Embryonic facial prominence (tissue), 1 donor: ENCODE data around the gene GALNT9.
"Not testable (repeated sequence)": the region's sequence is repeated elsewhere in the genome, so short reads cannot be mapped to it uniquely, and the experiment has no call there.

Experiments
- DNase-seq: peaks from one replicate; pipeline ENCODE4 v3.0.0-alpha.2; 2016; ENCODE audit errors: extremely low spot score

The GALNT9 gene

GRCh38 chr12:132197581-132198354 lies 131.6 kb downstream of the GALNT9 start:
- DNase-seq = no peak

DNA sequence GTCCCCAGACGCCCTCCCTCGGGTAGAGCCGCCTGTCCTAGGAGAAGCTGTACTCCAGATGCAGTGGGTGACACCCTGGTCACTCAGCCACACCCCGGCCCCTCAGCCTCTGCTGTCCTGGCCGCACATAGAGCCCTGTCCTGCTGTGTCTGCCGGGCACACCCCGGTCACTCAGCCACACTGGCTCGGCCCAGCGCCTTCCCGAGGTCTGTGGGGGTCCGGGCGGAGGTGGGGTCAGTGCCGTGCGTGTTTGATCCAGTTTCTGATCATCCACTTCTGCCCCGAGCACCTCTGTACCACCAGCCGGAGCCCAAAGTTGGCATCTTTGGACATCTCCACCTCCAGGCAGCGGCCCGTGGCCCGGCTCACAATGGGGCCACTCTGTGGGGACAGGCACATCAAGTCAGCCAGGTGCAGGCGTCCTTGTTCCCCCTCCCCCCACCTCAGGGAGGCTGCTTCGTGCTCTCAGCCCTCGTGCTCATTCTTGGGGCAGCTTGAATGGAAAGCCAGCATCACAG lies 132.5 kb downstream of the GALNT9 start:
- DNase-seq = no peak

DNA sequence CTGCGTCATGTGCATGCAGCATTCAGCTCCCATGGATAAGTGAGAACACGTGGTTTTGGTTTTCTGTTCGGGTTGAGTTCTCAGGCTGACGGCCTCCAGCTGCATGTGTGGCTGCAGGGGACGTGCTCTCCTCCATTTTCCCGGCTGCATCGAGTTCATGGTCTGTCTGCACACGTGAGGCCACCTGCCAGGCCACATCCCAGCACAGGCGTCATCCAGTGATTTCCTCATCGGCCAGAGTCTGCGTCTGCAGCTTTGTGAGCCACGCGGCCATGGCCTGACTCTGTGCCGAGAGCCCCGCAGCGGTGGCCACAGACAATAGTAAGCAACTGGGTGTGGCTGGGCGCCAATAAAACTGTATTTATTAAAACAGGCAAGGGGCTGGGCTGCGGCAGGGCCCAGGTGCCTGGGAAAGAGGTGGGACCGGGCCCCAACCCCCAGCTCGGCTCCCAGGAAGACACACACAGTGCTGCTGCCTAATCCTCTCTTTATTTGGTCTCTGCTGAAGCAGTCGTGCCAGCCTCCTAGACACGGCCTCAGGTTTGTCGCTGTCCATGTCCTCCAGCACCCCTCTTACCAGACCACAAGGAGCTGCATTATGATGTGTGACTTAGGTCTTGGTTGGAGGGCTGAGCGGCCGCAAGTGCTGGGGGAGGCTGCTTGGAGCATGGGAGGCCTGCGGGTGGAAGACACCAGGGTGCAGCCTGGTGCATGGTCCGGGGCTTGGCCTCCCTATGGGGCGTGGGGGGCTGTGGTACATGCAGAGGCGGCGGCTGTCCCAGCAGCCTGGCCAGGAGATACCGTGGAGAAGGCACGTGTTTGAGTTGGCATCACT lies 133.1 kb downstream of the GALNT9 start:
- no peak for DNase-seq

DNA sequence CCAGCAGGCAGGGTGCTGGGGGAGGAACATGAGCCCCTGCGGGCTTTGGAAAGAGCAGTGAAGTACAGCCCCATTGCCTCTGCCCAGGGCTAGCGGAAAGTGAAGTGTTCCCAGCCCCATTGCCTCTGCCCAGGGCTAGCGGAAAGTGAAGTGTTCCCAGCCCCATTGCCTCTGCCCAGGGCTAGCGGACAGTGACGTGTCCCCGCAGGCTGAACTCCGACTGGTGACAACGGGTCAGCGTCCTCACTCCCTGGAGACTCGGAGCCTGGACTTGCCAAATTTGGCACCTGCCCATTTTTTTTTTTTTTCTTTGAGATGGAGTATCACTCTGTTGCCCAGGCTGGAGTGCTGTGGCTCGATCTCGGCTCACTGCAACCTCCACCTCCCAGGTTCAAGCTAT lies 134.1 kb downstream of the GALNT9 start:
- not testable (repeated sequence) for DNase-seq

DNA sequence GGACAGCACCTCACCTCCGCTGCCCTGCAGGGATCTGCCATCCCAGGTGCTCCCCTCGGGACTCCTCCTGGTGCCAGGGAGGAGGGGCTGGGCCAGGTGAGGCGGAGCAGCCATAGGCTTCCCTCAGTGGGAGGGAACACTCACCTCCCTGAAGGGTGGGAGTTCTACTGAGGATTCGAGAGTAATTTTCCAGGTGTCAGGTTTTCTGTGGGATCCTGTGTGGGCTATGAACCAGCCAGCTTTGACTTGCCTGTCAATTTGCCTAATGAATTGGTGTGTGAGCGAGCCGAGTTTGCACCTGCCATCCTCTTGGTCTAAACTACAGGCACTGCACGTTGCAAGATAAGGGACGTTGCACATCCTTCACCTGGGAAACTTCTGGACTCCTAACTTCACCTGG lies 134.8 kb downstream of the GALNT9 start:
- no peak for DNase-seq

DNA sequence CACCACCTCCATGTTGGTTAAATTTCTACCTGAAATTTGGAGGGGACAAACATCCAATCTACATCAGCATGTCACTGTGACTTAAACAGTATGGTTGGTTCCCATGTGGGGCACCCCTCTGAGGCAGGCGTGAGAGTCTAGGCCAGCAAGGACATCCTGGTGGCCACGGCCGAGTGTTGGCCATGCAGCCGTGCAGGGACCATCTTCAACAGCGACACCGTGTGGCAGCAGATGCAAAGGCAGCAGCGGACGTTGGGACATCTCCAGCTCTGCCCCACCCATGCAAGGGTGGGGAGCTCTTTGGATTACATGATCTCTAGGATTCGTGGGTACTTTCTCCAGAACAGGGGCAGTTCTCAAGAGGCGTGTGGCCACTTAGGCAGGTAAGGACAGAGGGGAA lies 135.3 kb downstream of the GALNT9 start:
- no peak for DNase-seq

DNA sequence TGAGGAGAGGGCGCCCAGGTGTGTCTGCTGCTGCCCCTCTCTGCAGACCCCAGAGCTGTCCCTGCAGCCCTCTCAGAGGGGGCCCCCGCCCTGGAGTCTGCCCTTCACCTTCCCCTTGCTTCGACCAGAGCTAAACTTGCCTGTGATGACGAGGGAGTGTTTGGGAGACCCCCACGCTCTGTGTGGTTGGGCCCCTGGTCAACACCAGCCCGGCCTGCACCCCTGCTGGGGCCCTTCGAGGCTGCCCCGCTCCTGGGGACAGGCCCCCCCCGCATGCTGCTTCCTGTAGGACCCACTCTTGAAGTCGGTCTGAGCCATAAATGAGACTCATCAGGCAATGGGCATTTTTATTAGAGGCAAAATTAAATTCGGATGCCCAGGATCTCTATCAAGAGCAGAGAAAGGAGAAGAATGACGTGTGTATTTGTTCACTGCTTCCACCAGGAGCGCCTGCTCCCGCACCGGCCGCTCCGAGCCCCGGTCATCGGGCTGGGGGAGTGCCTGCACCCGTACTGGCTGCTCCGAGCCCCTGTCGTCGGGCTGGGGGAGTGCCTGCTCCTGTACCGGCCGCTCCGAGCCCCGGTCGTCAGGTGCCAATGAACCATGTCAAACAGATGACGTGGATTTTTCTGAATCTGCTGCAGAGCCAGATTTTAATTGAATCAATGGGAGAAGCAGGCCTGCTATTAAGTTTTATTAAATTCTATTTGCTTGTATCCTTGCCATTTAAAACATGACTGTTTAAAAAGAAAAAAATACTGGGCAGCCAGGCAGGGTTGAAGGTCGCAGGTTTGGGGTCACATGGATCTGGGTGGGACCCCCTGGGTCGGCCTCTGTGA lies 137.5 kb downstream of the GALNT9 start:
- no peak for DNase-seq

- DNase-seq = no peak
Observed at GRCh38 chr12:132190834-132191500, 138.4 kb downstream of the GALNT9 start.

GRCh38 chr12:132190012-132190755 lies 139.2 kb downstream of the GALNT9 start:
- DNase-seq = no peak

DNA sequence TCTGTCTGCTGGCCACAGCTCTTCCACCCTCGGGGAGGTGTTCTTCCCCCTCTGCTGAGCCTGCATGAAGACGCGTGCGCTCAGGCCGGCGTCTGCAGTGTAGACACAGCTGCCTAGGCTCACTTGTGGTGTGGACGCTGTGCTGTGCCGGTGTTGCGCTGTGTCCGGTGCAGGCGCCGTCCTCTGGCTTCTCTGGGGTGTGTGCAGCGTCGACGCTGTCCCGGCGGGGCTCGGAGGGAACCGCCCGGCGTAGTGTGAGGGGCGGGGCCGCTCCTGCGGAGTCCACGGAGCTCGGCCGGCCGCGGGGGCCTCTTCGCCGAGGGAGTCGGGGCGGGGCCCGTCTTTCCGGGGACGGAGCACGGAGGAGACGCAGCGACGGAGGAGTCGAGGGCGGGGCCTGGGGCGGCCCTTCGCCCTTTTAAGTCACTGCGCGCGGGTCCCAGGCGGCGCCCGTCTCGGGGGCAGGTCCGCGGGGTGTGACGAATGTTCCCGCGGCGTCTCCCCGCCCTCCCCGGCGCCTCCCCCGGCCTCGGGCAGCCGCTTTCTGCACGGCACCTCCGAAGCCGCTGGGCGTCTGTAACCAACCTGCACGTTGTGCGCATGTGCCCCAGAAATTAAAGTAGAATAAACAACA lies 139.9 kb downstream of the GALNT9 start:
- DNase-seq = peak; percentile 27

GRCh38 chr12:132188916-132189325 lies 140.5 kb downstream of the GALNT9 start:
- no peak for DNase-seq

DNA sequence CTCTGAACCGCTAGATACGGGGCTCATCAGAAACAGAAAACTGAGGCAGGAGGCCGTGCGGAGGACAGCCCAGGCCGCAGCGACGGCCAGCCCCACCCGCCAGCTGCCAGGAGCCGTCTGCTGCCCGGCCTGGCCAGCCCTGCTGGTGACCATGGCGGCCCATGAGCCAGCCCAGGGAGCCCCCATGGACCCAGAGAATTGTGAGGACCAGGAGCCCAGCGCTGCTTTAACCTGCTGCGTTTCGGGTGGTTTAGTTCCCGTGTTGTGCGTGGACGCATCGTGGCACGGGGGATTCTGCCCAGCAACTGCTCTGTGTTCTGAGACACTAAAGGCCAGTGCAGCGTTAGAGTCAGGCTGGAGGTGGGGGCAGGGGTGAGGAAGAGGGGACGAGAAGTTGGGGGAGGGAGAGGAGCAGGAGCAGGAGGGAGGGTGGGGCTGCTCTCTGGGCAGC lies 140.9 kb downstream of the GALNT9 start:
- no peak for DNase-seq

- DNase-seq = no peak
Observed at GRCh38 chr12:132187646-132188450, 141.5 kb downstream of the GALNT9 start.

- no peak for DNase-seq
Observed at GRCh38 chr12:132186857-132187620, 142.3 kb downstream of the GALNT9 start.

GRCh38 chr12:132186208-132186856 lies 143.1 kb downstream of the GALNT9 start:
- no peak for DNase-seq

- DNase-seq = no peak
Observed at GRCh38 chr12:132185705-132186104, 143.7 kb downstream of the GALNT9 start.

- no peak for DNase-seq
Observed at GRCh38 chr12:132182711-132183365, 146.6 kb downstream of the GALNT9 start.
